ENCODE results near the gene RABGAP1L.
A peak's percentile ranks its signal among the peaks of the same experiment; 100 is the strongest.
"Not testable (repeated sequence)": the region's sequence is repeated elsewhere in the genome, so short reads cannot be mapped to it uniquely, and the experiment has no call there.

Gene RABGAP1L

DNA sequence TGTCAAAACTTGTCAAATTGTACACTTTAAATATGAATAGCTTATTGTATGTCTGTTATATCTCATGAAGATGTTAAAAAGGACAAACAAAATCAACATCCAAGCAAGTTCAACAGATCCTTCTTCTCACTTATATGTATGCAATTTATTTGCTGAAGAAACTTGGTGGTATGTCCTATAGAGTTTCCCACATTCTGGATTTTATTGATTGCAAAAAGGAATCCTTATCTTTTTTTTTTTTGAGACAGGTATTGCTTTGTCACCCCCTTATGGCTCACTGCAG lies 5.6 kb upstream of the RABGAP1L start:
- DNase-seq (ENCODE audit: low read depth): no peak

DNA sequence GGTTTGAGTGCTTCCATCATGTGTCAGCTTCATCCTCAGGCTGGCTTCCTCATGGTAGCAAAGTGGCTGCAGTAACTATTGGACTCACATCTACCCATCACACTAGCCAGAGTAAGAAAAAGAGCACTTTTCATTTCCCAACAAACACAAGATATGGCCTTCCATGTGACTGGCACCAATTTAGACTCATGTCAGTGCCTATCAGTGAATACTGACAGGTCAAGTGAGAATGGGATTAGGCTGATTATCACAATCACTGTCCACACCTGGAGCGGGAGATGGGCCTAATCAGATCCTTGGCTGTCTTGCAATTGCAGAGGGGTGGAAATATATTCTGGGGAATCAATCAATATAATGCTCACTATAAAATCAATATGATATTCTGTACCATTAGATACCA lies 2.9 kb upstream of the RABGAP1L start:
- no peak for DNase-seq (ENCODE audit: low read depth)

GRCh38 chr1:174157157-174157806 lies 2.0 kb upstream of the RABGAP1L start:
- no peak for DNase-seq (ENCODE audit: low read depth)

DNA sequence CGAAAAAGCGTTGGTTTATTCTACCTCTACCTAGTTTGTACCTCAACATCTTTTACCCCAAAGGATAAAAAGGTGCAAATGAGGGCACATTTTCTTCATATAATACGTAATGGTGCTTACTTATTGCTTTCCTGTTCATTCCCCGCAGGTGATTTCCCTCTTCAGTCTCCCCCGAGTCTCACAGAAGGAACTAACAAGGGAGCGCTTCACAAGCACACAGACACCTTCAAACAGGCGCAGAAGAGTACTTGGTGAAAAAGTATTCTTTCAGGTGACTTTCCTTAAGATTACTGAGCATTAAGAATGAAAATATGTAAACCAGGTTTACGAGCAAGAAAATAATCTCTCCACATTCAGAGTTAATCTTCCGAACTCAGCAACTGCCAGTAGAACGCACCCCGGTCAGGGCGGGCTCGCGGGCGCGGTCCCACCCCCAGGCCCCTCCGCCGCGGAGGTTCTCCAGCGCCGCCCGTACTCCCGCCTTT lies 511 bp upstream of the RABGAP1L start:
- DNase-seq (ENCODE audit: low read depth): no peak

DNA sequence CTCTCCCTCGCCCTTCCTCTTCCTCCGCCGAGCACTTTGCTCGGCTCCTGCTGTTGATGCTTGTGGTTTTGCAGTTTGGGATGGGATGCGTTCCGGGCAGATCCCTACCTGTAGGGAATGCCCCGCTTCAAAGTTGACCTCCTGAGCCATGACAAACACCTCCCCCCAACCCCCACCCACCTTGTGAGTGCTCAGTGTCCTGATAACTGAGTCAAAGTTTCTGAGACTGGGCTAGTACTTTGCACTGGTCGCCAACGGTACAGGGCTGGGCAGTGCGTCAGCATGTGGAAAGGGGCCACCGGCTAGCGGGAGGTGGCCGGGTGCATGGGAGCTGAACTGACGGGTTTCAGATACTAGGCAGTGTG lies 771 bp downstream of the RABGAP1L start:
- DNase-seq (ENCODE audit: low read depth): peak; percentile 20

- DNase-seq (ENCODE audit: low read depth): no peak
Observed at GRCh38 chr1:174160603-174161002, 1.3 kb downstream of the RABGAP1L start.

GRCh38 chr1:174161813-174162212 lies 2.5 kb downstream of the RABGAP1L start:
- DNase-seq (ENCODE audit: low read depth): no peak

- DNase-seq (ENCODE audit: low read depth): no peak
Observed at GRCh38 chr1:174164826-174165225, 5.5 kb downstream of the RABGAP1L start.

GRCh38 chr1:174165471-174166137 lies 6.3 kb downstream of the RABGAP1L start:
- peak; percentile 20 for DNase-seq (ENCODE audit: low read depth)

GRCh38 chr1:174166530-174167264 lies 7.4 kb downstream of the RABGAP1L start:
- DNase-seq (ENCODE audit: low read depth): no peak

DNA sequence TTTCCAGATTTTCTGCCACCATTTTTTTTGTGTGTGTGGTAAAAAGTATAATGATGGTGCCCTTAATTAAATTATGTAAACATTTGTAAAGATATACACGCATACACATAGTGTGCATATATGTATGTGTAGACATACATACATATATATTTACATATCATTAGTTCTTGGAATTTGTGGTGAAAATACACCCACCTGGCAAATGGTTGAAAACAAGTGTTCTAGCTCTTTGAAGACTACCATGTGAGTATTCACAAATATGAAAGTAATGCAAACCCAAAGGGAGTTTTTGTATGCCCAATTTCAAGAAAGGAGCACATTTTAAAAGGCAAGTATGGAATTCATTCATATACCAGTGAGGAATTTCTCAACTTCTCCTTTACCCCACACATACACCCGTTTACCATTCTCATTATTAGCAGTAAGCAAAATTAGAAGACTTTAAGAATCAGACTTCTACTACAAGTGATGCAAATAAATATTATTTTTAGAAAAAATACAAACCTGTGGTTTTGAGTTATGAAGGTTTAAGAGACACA lies 8.0 kb downstream of the RABGAP1L start:
- DNase-seq (ENCODE audit: low read depth): no peak

GRCh38 chr1:174169342-174169741 lies 10.0 kb downstream of the RABGAP1L start:
- no peak for DNase-seq (ENCODE audit: low read depth)

DNA sequence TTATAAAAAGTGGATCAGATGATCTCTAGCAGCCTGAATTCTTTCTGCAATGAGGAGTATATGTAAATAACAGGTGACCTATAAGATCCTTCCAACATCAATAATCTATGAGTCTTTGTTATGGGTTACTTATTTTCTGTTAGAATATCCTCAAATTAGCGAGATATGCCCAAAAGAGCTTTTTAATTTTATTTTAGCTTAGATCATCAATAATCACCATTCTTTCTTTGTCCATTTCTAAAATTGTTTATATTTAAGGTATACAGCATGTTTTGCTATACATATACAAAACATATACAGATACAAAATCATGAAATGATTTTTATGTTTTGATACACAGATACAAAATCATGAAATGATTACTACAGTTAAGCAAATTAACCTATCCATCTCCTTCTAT lies 11.8 kb downstream of the RABGAP1L start:
- no peak for DNase-seq (ENCODE audit: low read depth)

- DNase-seq (ENCODE audit: low read depth): no peak
Observed at GRCh38 chr1:174174461-174175329, 15.4 kb downstream of the RABGAP1L start.

GRCh38 chr1:174178459-174178858 lies 19.1 kb downstream of the RABGAP1L start:
- not testable (repeated sequence) for DNase-seq (ENCODE audit: low read depth)

GRCh38 chr1:174189428-174190062 lies 30.2 kb downstream of the RABGAP1L start:
- no peak for DNase-seq (ENCODE audit: low read depth)

DNA sequence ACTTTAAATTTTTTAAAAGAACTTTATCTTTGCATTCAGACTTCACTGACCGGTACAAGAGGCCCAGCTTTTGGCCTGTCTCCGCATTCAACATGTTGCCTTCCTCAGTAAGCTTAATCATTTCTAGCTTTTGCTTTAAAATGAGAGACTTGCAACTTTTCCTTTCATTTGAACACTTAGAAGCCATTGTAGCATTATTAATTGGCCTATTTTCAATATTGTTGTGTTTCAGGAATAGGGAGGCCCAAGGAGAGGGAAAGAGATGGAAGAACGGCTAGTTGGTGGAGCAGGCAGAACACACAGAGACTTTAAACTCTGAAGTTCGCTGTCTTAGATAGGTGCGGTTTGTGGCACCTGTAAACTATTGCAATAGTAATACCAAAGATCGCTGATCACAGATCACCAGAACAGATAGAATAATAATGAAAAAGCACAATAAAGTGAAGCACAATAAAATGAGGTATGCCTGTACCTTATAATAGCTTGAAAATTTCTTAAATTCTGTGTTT lies 31.4 kb downstream of the RABGAP1L start:
- DNase-seq (ENCODE audit: low read depth): no peak

GRCh38 chr1:174191349-174191862 lies 32.1 kb downstream of the RABGAP1L start:
- peak; percentile 80 for DNase-seq (ENCODE audit: low read depth)

DNA sequence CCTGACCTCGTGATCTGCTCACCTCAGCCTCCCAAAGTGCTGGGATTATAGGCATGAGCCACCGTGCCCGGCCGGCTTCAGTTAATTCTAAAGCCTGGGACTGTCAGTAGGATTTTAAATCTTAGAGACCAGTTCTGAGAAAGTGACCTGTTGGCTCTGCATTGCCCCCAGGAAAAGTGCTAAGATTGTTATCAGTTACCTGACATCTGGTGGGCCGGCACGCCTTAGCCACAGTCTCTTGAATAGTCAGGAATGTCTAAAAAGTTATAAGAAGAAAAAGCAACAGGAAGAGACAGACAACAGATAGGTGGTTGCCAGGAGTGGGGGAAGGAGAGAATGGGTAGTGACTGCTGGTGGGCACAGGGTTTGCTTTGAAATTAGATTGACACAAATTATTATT lies 35.1 kb downstream of the RABGAP1L start:
- no peak for DNase-seq (ENCODE audit: low read depth)

DNA sequence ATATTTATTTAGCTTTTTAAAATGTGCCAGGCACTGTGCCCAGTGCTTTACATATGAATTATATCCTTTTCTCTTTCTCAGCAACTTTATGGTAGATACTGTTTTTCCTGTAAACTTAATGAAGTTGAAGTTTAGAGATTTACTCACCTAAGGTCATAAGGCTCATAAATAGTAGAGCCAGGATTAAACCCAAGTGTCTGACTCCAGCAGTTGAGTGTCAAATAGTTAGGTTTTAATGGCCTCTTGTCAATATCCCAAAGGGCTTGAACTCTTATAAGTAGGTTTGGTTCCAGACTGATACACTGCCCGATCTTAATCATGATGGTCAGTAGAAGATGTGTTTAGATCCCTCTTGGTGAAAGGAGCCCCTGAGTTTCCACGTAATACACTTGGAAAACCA lies 37.8 kb downstream of the RABGAP1L start:
- DNase-seq (ENCODE audit: low read depth): no peak

GRCh38 chr1:174197547-174197946 lies 38.2 kb downstream of the RABGAP1L start:
- no peak for DNase-seq (ENCODE audit: low read depth)

Measured in amniotic epithelial cell (primary cell).